ENCODE measurements around the gene IFITM5. TPM values are rescaled to one million over a fixed set of nuclear protein-coding genes. Genes with fewer than 3 reads are reported as not detected.

IFITM5 gene
- total and polyA plus RNA-seq, 2 experiments from 2014 or later = not detected

DNA sequence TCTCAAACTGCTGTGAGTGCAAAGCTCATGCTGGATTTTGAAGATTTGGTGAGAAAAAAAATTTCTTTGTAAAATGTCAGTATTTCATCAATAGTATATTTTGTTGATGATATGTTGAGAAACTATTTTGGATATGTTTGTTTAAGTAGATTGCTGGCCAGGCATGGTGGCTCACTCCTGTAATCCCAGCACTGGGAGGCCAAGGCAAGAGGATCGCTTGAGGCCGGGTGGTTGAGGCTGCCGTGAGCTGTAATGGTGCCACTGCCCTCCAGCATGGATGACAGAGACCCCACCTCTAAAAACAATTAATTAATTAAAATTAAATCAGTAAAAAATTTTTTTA is 28.2 kb upstream of the IFITM5 start:
- H3K4me3 ChIP-seq = no peak overlapping the region
- H3K4me2 ChIP-seq = peak overlapping the region; percentile 53
- no peaks in the 10 kb centered on the region for H3K9me3 ChIP-seq (ENCODE audit: low read depth)
- H3K4me1 ChIP-seq (ENCODE audit: insufficient read depth) = peaks cover 26% of the 10 kb centered on the region
- no peaks in the 10 kb centered on the region for H3K27me3 ChIP-seq
- 100% methylated on average over 3 of the region's 3 CpGs for WGBS (ENCODE audit: low lambda C conversion rate, missing lambda C conversion rate)
- peak overlapping the region; percentile 86 for H3K27ac ChIP-seq
- no peak overlapping the region for H2AFZ ChIP-seq
- H4K20me1 ChIP-seq (ENCODE audit: insufficient read depth, poor library complexity, severe bottlenecking) = no peaks in the 10 kb centered on the region
- DNase-seq (ENCODE audit: low spot score) = no peak
- no peaks in the 10 kb centered on the region for H3K79me2 ChIP-seq
- TF ChIP-seq, protein P1, sequence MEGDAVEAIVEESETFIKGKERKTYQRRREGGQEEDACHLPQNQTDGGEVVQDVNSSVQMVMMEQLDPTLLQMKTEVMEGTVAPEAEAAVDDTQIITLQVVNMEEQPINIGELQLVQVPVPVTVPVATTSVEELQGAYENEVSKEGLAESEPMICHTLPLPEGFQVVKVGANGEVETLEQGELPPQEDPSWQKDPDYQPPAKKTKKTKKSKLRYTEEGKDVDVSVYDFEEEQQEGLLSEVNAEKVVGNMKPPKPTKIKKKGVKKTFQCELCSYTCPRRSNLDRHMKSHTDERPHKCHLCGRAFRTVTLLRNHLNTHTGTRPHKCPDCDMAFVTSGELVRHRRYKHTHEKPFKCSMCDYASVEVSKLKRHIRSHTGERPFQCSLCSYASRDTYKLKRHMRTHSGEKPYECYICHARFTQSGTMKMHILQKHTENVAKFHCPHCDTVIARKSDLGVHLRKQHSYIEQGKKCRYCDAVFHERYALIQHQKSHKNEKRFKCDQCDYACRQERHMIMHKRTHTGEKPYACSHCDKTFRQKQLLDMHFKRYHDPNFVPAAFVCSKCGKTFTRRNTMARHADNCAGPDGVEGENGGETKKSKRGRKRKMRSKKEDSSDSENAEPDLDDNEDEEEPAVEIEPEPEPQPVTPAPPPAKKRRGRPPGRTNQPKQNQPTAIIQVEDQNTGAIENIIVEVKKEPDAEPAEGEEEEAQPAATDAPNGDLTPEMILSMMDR (IDR thresholded peaks at IDR 0.05; ENCODE audit: poor library complexity) = no peak
- no peak for TF ChIP-seq EZH2 (IDR thresholded peaks at IDR 0.05; ENCODE audit: borderline replicate concordance)
- no peak for TF ChIP-seq EZH2phosphoT487 (IDR thresholded peaks at IDR 0.05; ENCODE audit: low read depth, severe bottlenecking, unreplicated experiment)
- H3K36me3 ChIP-seq (replicated peaks; ENCODE audit: insufficient read depth, low read depth) = no peaks in the 10 kb centered on the region
- no peaks in the 10 kb centered on the region for H3K9me2 ChIP-seq (replicated peaks; ENCODE audit: insufficient read depth)

DNA sequence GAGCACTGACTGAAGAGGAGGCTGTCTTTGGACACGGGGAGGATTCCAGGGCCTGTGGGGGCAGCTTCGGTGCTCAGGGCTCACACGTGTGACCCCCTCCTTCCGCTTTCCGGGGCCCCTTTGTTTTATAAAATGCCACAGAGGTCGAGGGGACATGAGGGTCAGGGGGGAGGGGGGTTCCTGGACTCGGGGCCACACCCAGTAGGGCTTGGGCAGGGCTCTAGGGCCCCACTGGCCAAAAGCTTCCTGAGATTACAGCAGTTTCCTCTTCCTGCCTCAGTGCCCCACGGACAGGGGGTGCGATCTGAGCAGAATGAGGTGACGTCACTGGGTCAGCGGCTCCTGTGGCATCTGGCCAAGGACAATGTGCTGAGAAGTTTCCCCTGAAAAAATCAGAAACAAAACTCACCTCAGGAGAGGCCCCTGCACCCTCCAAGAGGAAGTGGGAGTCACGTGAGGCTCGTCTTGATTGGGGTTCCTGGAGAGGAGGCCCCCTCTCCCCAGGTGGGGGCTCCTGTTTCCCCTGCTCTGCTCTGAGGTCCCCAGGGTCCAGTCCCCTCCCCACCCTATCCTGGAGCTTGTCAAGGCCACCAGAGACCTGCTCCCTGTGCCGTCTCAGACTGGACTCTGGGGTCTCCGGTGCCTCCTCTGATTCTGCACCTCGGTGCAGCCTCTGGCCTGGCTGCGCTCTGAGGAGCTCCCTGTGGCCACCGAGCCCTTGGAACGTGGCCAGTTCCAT is 27.7 kb upstream of the IFITM5 start:
- H3K9me2 ChIP-seq (replicated peaks; ENCODE audit: insufficient read depth) = no peaks in the 10 kb centered on the region
- 68% methylated on average over 19 of the region's 19 CpGs for WGBS (ENCODE audit: low lambda C conversion rate, missing lambda C conversion rate)
- peak overlapping the region; percentile 86 for H3K27ac ChIP-seq
- H2AFZ ChIP-seq = no peak overlapping the region
- H3K27me3 ChIP-seq = no peaks in the 10 kb centered on the region
- H3K79me2 ChIP-seq = no peaks in the 10 kb centered on the region
- no peaks in the 10 kb centered on the region for H3K36me3 ChIP-seq (replicated peaks; ENCODE audit: insufficient read depth, low read depth)
- no peaks in the 10 kb centered on the region for H4K20me1 ChIP-seq (ENCODE audit: insufficient read depth, poor library complexity, severe bottlenecking)
- peak; percentile 67 for DNase-seq (ENCODE audit: low spot score)
- H3K9me3 ChIP-seq (ENCODE audit: low read depth) = no peaks in the 10 kb centered on the region
- peak overlapping the region; percentile 53 for H3K4me2 ChIP-seq
- H3K4me1 ChIP-seq (ENCODE audit: insufficient read depth) = peaks cover 26% of the 10 kb centered on the region
- no peak overlapping the region for H3K4me3 ChIP-seq
- TF ChIP-seq, protein P1 (IDR thresholded peaks at IDR 0.05; ENCODE audit: poor library complexity) = no peak
- TF ChIP-seq EZH2 (IDR thresholded peaks at IDR 0.05; ENCODE audit: borderline replicate concordance) = no peak

DNA sequence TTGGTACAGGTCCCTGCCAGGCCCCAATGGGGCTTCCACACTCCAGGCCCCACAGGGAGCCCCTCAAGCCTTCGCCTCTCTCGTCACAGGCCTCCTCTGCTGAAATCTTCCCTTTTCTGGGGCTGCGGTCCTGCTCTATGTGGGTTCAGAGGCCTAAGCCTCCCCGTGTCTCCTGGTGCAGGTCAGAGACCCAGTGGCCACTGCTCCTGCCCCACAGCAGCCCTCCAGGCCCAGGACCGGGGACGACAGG is 27.2 kb upstream of the IFITM5 start:
- no peaks in the 10 kb centered on the region for H3K27me3 ChIP-seq
- H4K20me1 ChIP-seq (ENCODE audit: insufficient read depth, poor library complexity, severe bottlenecking) = no peaks in the 10 kb centered on the region
- H3K79me2 ChIP-seq = no peaks in the 10 kb centered on the region
- H3K9me2 ChIP-seq (replicated peaks; ENCODE audit: insufficient read depth) = no peaks in the 10 kb centered on the region
- TF ChIP-seq, protein P1 (IDR thresholded peaks at IDR 0.05; ENCODE audit: poor library complexity) = no peak
- TF ChIP-seq EZH2phosphoT487 (IDR thresholded peaks at IDR 0.05; ENCODE audit: low read depth, severe bottlenecking, unreplicated experiment) (no peak), EZH2 (IDR thresholded peaks at IDR 0.05; ENCODE audit: borderline replicate concordance) (no peak)
- no peak overlapping the region for H2AFZ ChIP-seq
- peak overlapping the region; percentile 86 for H3K27ac ChIP-seq
- 83% methylated on average over 6 of the region's 6 CpGs for WGBS (ENCODE audit: low lambda C conversion rate, missing lambda C conversion rate)
- H3K4me3 ChIP-seq = no peak overlapping the region
- no peak for DNase-seq (ENCODE audit: low spot score)
- H3K9me3 ChIP-seq (ENCODE audit: low read depth) = no peaks in the 10 kb centered on the region
- H3K4me1 ChIP-seq (ENCODE audit: insufficient read depth) = peaks cover 26% of the 10 kb centered on the region
- no peaks in the 10 kb centered on the region for H3K36me3 ChIP-seq (replicated peaks; ENCODE audit: insufficient read depth, low read depth)
- H3K4me2 ChIP-seq = no peak overlapping the region
